Heart left ventricle (tissue), 16 donors: ENCODE data around the gene HUNK. TPM values are rescaled to one million over a fixed set of nuclear protein-coding genes. Genes with fewer than 3 reads are reported as not detected.

Experiments
- ATAC-seq, 4 donors: fragments of 200-7000 bp; cut with Tn5 transposase; one replicate each; pipeline ENCODE4 v1.9.1; 2020 to 2022; ENCODE audit warnings: moderate library complexity in 4 of 4, mild to moderate bottlenecking in 3 of 4, moderate number of reproducible peaks in 1 of 4
- DNase-seq, 5 donors: peaks; one replicate each; pipeline ENCODE4 v3.0.0-alpha.2; 2020
- H3K27ac ChIP-seq, 12 donors: fragments of 200-600 bp; sonication (generic) in 4 of 12; one replicate each; pipeline versions ENCODE4 v1.5.0 to v1.8.0; 2016 to 2022; ENCODE audit warnings: mild to moderate bottlenecking in 2 of 12
- H3K27me3 ChIP-seq, 9 donors: fragments of 200-600 bp; sonication (generic) in 2 of 9; one replicate each; pipeline versions ENCODE4 v1.5.1 to v1.8.0; 2016 to 2022; ENCODE audit warnings: mild to moderate bottlenecking in 3 of 9
- H3K36me3 ChIP-seq, 9 donors: fragments of 200-600 bp; sonication (generic) in 2 of 9; one replicate each; pipeline versions ENCODE4 v1.5.0 to v1.8.0; 2018 to 2022; ENCODE audit warnings: mild to moderate bottlenecking in 2 of 9
- H3K4me1 ChIP-seq, 12 donors: fragments of 200-600 bp; sonication (generic) in 4 of 12; one replicate each; pipeline versions ENCODE4 v1.5.0 to v1.8.0; 2016 to 2022; ENCODE audit warnings: mild to moderate bottlenecking in 3 of 12
- H3K4me3 ChIP-seq, 12 donors: fragments of 200-600 bp; sonication (generic) in 4 of 12; one replicate each; pipeline versions ENCODE4 v1.5.0 to v1.8.0; 2017 to 2022; ENCODE audit warnings: mild to moderate bottlenecking in 9 of 12, moderate library complexity in 4 of 12
- H3K9me3 ChIP-seq, 12 donors: fragments of 200-600 bp; sonication (generic) in 4 of 12; one replicate each; pipeline versions ENCODE4 v1.5.0 to v1.8.0; 2016 to 2022; ENCODE audit warnings: mild to moderate bottlenecking in 1 of 12
- POLR2A ChIP-seq, 2 donors: fragments of 450-650 bp; IDR thresholded peaks; one replicate each; pipeline ENCODE4 v1.6.1; 2017; ENCODE audit warnings: antibody characterized with exemption in 2 of 2, mild to moderate bottlenecking in 2 of 2, moderate library complexity in 2 of 2
- WGBS, 4 donors: extraction: QIAGEN DNeasy Blood & Tissue Kit in 2 of 4; methylation state at CpG; one replicate each; pipeline versions ENCODE4 v1.1.5 to v1.1.7; 2013 to 2018; 5-methylcytosine and 5-hydroxymethylcytosine counted together
- intact Hi-C, 10 donors: fragments of 100-400 bp; cut with DNase I; formaldehyde crosslinking; loops; one replicate each; pipeline versions ENCODE4 v1.11.1 to v1.14.2; 2022
- polyA plus RNA-seq, 2 donors: library from polyadenylated mRNA; stranded (reverse); fragments of 200-250 nt; gene quantifications; one replicate each; pipeline ENCODE4 v1.2.3, GENCODE V29; 2013
- total RNA-seq, 9 donors: library from RNA; depleted of rRNA in 2 of 9; stranded (reverse); fragments of >200 nt in 2 of 9; fragmentation: NEBNext Ultra II Directional in 3 of 9; extraction: Animal tissue kit (Norgen Biotek cat#: 25700) in 3 of 9; gene quantifications; one replicate each; pipeline versions ENCODE4 v1.1.0 to v1.2.4, GENCODE V29; 2016 to 2023
- TF ChIP-seq, protein P1 (sequence below), 12 donors: fragments of 200-600 bp; sonication (generic) in 4 of 12; IDR thresholded peaks; one replicate each; pipeline versions ENCODE4 v1.5.0 to v1.8.0; 2018 to 2022; ENCODE audit warnings: antibody characterized with exemption in 12 of 12, mild to moderate bottlenecking in 5 of 12
- donor health status: ischemic (EF 13 %, LVEDD 7.1; RV severe dilation, severe dysfunction).
- donor health status: healthy with polysubstance abuse.
- donor health status: DM: no; HTN: yes; CAD: no.
- donor health status: DM: no; HTN: no; CAD: no.
- donor health status: ischemic (EF 25% LVEDD 6.9; RV normal size, moderate dysfunction).
- donor health status: ischemic (EF 25% LVEDD 5.7; RV mildly dilated, moderate dysfunction).
- donor health status: healthy.
- donor health status: DM: yes; HTN: yes; CAD: no.
- donor health status: ischemic (EF 35%, LVEDD 5.7; RV mildly dilated, moderate dysfunction).
- donor health status: nonischemic (EF 11% LVEDD 7.7; RV severe dilation, severe dysfunction).
- donor health status: DM: yes; HTN: yes; CAD: no.
- donor health status: PGD.
- donor health status: ischemic (EF 29% LVEDD 5.4; RV normal size, mild dysfunction).
- donor health status: nonischemic (EF 23%, LVEDD 6.1; RV moderate dilation, normal function).

HUNK gene
- total and polyA plus RNA-seq, 11 donors = 0.02 to 1.4 (median 0.22) TPM

DNA sequence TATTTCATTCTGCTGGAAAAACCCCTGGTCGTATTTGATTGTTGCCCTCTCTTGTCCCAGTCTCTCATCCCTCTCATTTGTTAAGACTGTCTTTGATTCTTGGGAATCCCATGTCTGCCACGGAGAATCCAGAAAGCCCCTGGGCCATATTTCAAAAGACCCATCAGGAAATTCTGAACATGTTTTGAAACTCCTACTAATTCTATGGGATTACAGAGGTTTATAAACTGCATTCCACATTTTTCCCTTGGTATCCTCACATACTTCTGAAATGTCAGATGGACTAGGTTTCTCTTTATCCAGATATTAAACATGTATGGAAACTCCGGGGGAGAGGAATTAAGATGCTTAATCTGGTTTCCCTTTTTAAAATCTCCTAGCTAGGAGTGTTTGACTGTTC is 80.0 kb downstream of the HUNK start:
- DNase-seq = no peak
- 81 to 90% (median 87%) methylated on average over 3 of the region's 3 CpGs for WGBS, 4 donors
- H3K4me1 ChIP-seq = no peaks in the 10 kb centered on the region
- H3K9me3 ChIP-seq = no peaks in the 10 kb centered on the region
- intact Hi-C loops = no loop called here
- TF ChIP-seq POLR2A (IDR thresholded peaks at IDR 0.05) = no peak
- TF ChIP-seq, protein P1, sequence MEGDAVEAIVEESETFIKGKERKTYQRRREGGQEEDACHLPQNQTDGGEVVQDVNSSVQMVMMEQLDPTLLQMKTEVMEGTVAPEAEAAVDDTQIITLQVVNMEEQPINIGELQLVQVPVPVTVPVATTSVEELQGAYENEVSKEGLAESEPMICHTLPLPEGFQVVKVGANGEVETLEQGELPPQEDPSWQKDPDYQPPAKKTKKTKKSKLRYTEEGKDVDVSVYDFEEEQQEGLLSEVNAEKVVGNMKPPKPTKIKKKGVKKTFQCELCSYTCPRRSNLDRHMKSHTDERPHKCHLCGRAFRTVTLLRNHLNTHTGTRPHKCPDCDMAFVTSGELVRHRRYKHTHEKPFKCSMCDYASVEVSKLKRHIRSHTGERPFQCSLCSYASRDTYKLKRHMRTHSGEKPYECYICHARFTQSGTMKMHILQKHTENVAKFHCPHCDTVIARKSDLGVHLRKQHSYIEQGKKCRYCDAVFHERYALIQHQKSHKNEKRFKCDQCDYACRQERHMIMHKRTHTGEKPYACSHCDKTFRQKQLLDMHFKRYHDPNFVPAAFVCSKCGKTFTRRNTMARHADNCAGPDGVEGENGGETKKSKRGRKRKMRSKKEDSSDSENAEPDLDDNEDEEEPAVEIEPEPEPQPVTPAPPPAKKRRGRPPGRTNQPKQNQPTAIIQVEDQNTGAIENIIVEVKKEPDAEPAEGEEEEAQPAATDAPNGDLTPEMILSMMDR (IDR thresholded peaks at IDR 0.05) = no peak
- no peak for ATAC-seq
- no peak overlapping the region for H3K4me3 ChIP-seq
- no peaks in the 10 kb centered on the region for H3K36me3 ChIP-seq
- no peak overlapping the region for H3K27ac ChIP-seq
- no peaks in the 10 kb centered on the region for H3K27me3 ChIP-seq

DNA sequence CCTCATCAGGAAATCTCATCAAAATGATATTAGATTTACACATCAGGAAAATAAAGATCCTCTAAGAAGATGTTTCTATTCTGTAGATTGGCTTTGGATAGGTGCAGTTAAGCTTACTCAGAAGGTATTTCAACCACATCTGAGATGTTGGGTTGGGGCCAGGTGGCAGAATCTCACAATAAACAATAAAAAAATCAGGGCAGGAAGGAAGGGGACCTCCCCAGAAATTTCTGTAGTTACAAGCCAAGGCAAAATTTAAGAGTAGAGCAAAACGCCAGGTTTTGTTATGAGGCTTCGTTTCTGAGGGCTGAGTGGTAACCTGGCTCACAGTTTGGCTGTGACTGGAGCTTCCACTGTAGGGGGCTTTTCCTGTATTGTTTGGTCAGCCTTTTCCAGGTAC is 84.8 kb downstream of the HUNK start:
- H3K4me3 ChIP-seq = no peak overlapping the region
- 44 to 79% (median 67%) methylated on average over 2 of the region's 2 CpGs for whole genome bisulfite sequencing, 4 donors
- ATAC-seq (no peak), DNase-seq (no peak)
- H3K27ac ChIP-seq = no peak overlapping the region
- intact Hi-C loops = no loop called here
- H3K27me3 ChIP-seq = no peaks in the 10 kb centered on the region
- H3K36me3 ChIP-seq = no peaks in the 10 kb centered on the region
- TF ChIP-seq, protein P1 (IDR thresholded peaks at IDR 0.05) = no peak
- no peak for TF ChIP-seq POLR2A (IDR thresholded peaks at IDR 0.05)
- peaks cover 0 to 9% (median 0%) of the 10 kb centered on the region in 12 donors for H3K9me3 ChIP-seq
- no peaks in the 10 kb centered on the region for H3K4me1 ChIP-seq

DNA sequence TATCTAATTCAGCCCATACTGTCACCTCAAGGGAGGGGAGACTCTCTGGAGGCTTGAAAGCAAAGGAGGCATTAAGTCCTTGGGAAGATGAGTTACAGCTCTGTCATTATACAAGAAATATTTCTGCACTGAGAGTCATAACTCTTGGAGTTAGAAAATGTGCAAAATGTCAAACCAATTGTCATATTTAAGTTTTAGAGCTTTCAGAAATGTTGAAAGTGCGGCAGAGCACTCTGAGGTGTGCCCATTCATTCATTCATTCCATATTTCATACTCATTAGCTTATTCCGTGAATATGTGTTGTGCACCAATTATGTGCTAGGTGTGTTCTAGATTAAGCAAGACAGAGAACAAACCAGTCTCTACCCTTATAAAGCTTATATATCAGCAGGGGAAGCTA is 87.1 kb downstream of the HUNK start:
- no peak for TF ChIP-seq POLR2A (IDR thresholded peaks at IDR 0.05)
- TF ChIP-seq, protein P1 (IDR thresholded peaks at IDR 0.05) = no peak
- no peak for ATAC-seq
- Histone ChIP-seq H3K9me3 (peaks cover 0 to 9% (median 0%) of the 10 kb centered on the region in 12 donors), H3K4me1 (no peaks in the 10 kb centered on the region), H3K27me3 (no peaks in the 10 kb centered on the region), H3K27ac (no peak overlapping the region), H3K36me3 (no peaks in the 10 kb centered on the region), H3K4me3 (no peak overlapping the region)
- intact Hi-C loops = no loop called here
- DNase-seq = no peak
- WGBS, 4 donors = 50 to 96% (median 85%) methylated on average over 2 of the region's 2 CpGs

DNA sequence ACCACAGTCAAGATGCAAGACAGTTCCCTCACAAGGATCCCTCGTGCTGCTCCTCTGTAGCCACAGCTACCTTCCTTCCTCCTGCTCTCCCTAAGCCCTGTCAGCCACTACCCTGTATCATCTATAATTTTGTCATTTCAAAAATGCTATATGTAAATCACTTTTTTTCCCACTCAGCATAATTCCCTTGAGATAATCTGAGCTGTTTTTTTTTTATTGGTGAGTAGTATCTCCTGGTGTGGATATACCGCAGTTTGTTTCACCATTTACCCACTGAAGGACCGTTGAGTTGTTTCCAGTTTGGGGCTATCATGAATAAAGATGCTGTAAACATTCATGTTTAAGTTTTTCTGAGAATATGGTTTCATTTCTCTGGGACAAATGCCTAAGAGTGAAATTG is 88.2 kb downstream of the HUNK start:
- no peak overlapping the region for H3K4me3 ChIP-seq
- no peaks in the 10 kb centered on the region for H3K36me3 ChIP-seq
- DNase-seq (no peak), ATAC-seq (no peak)
- TF ChIP-seq POLR2A (IDR thresholded peaks at IDR 0.05) = no peak
- TF ChIP-seq, protein P1 (IDR thresholded peaks at IDR 0.05) = no peak
- intact Hi-C loops = no loop called here
- no peaks in the 10 kb centered on the region for H3K27me3 ChIP-seq
- H3K4me1 ChIP-seq = no peaks in the 10 kb centered on the region
- peaks cover 0 to 9% (median 0%) of the 10 kb centered on the region in 12 donors for H3K9me3 ChIP-seq
- 77 to 97% (median 93%) methylated on average over 3 of the region's 3 CpGs for WGBS, 4 donors
- H3K27ac ChIP-seq = no peak overlapping the region
